Transverse colon (tissue), 4 donors: Measurements from ENCODE around the gene PLBD2. TPM values are rescaled to one million over a fixed set of nuclear protein-coding genes. Genes with fewer than 3 reads are reported as not detected.

ENCODE experiments used
- DNase-seq: peaks from one replicate; pipeline ENCODE4 v3.0.0-alpha.2; 2019
- H3K27ac ChIP-seq, 4 donors: fragments of 200-600 bp; sonication (generic); 2 replicates each; pipeline ENCODE4 v1.5.1; 2016 to 2018; ENCODE audit warnings: inconsistent platforms in 4 of 4
- H3K27me3 ChIP-seq: fragments of 200-600 bp; sonication (generic); 2 replicates; pipeline ENCODE4 v1.5.1; 2017; ENCODE audit warnings: inconsistent platforms
- H3K36me3 ChIP-seq, 4 donors: fragments of 200-600 bp; sonication (generic); 2 replicates each; pipeline ENCODE4 v1.5.1; 2017 to 2019; ENCODE audit warnings: inconsistent platforms in 4 of 4
- H3K4me1 ChIP-seq, 4 donors: fragments of 200-600 bp; sonication (generic); 2 replicates each; pipeline ENCODE4 v1.5.1; 2017 to 2020; ENCODE audit warnings: inconsistent platforms in 4 of 4
- H3K4me3 ChIP-seq, 4 donors: fragments of 200-600 bp; sonication (generic); 1 replicate in 1 of 4; 2 replicates in 3 of 4; pipeline versions ENCODE4 v1.5.1 to v1.6.1; 2017 to 2019; ENCODE audit warnings: inconsistent platforms in 4 of 4
- H3K9me3 ChIP-seq, 2 donors: fragments of 200-600 bp; sonication (generic); 2 replicates each; pipeline ENCODE4 v1.5.1; 2017 to 2019; ENCODE audit warnings: inconsistent platforms in 2 of 2
- EP300 ChIP-seq: sonication (generic); formaldehyde crosslinking; IDR thresholded peaks from one replicate; pipeline ENCODE4 v1.6.1; 2017; ENCODE audit warnings: antibody characterized with exemption, low read depth
- POLR2A ChIP-seq: fragments of 450-650 bp; IDR thresholded peaks from one replicate; pipeline ENCODE4 v1.6.1; 2016; ENCODE audit warnings: antibody characterized with exemption, mild to moderate bottlenecking, moderate library complexity
- POLR2AphosphoS5 ChIP-seq, 3 donors: sonication (generic); formaldehyde crosslinking; IDR thresholded peaks; one replicate each; pipeline ENCODE4 v1.6.1; 2016; ENCODE audit warnings: antibody characterized with exemption in 3 of 3
- WGBS, 2 donors: methylation state at CpG; one replicate each; pipeline ENCODE4 v1.1.5; 2018; ENCODE audit warnings: low coverage in 1 of 2; 5-methylcytosine and 5-hydroxymethylcytosine counted together
- in situ Hi-C, 4 donors: fragments of 200-750 bp; cut with MboI; loops; one replicate each; pipeline versions ENCODE4 v1.15.0 to v1.15.1; 2017; ENCODE audit warnings: low sequenced_read_pairs in 3 of 4, low pct_ligation_motif_present in 1 of 4, low pct_unique_long_range_greater_than_20kb in 1 of 4
- intact Hi-C: fragments of 100-400 bp; cut with DNase I; formaldehyde crosslinking; loops from one replicate; pipeline ENCODE4 v1.15.1; 2023; ENCODE audit warnings: low total_unique reads
- total RNA-seq, 4 donors: library from RNA; depleted of rRNA; stranded (reverse); fragments of >200 nt; gene quantifications; one replicate each; pipeline ENCODE4 v1.1.0, GENCODE V29; 2016
- TF ChIP-seq, protein P1 (sequence below), 5 experiments: fragments of 200-600 bp in 3 of 5; fragments of 450-650 bp in 2 of 5; sonication (generic) in 3 of 5; IDR thresholded peaks; 1 replicate in 2 of 5; 2 replicates in 3 of 5; pipeline ENCODE4 v1.5.1; 2016 to 2017; ENCODE audit warnings: antibody characterized with exemption in 5 of 5, inconsistent platforms in 3 of 5, mild to moderate bottlenecking in 2 of 5, moderate library complexity in 1 of 5

The PLBD2 gene
- total RNA-seq, 4 donors from 2014 or later: 12.3 to 27.5 (median 19.0) TPM

DNA sequence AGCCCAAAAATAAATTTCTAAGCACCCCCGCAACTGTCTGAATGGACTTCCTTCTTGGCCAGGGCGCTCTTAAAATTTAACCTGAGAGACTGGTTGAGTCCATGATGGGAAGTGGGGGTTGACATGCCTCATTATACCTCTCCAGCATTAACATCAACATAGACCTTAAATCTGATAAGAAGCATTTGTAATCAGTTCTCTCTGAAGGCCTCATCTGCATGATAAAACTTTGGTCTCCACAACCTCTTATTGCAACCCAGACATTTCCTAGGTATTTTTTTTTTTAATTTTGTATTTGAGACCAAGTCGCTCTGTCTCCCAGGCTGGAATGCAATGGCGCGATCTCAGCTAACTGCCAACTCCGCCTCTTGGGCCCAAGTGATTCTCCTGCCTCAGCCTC is 13.1 kb upstream of the PLBD2 start:
- no peak for DNase-seq
- H3K9me3 ChIP-seq: no peaks in the 10 kb centered on the region
- in situ Hi-C loops: loop anchor here in 1 of 4 donors (25.0 kb wide), 1 partner anchor 158 kb away; the partner anchor contains the start of genes DDX54 and RITA1
- H3K27me3 ChIP-seq: no peaks in the 10 kb centered on the region
- TF ChIP-seq EP300 (no peak), POLR2A (no peak), POLR2AphosphoS5 (IDR thresholded peaks at IDR 0.05) (no peak)
- TF ChIP-seq, protein P1, sequence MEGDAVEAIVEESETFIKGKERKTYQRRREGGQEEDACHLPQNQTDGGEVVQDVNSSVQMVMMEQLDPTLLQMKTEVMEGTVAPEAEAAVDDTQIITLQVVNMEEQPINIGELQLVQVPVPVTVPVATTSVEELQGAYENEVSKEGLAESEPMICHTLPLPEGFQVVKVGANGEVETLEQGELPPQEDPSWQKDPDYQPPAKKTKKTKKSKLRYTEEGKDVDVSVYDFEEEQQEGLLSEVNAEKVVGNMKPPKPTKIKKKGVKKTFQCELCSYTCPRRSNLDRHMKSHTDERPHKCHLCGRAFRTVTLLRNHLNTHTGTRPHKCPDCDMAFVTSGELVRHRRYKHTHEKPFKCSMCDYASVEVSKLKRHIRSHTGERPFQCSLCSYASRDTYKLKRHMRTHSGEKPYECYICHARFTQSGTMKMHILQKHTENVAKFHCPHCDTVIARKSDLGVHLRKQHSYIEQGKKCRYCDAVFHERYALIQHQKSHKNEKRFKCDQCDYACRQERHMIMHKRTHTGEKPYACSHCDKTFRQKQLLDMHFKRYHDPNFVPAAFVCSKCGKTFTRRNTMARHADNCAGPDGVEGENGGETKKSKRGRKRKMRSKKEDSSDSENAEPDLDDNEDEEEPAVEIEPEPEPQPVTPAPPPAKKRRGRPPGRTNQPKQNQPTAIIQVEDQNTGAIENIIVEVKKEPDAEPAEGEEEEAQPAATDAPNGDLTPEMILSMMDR (IDR thresholded peaks at IDR 0.05): no peak
- WGBS, 2 donors: 94 to 100% methylated on average over 3 to 6 of the region's 6 CpGs
- intact Hi-C loops: no loop called here
- no peaks in the 10 kb centered on the region for H3K36me3 ChIP-seq
- H3K4me1 ChIP-seq: no peaks in the 10 kb centered on the region
- no peak overlapping the region for H3K4me3 ChIP-seq
- H3K27ac ChIP-seq: no peak overlapping the region

DNA sequence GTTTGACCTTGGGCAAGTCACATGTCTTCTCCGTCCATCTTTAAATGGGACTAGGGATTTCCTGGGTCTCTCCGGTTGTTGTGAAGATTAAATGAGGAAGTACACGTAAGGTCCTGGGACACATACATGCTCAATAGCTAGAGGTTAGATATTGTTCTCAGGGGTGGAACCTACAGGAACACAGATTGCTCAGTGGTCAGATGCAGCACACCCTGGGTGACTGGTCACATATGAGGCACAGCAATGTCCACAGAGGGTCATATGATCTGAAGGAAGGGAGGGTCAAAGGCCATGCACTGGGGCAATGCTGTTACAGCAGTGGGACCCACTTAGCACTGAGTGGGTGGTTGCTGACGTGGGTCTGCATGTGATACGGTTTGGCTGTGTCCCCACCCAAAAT is 12.0 kb upstream of the PLBD2 start:
- intact Hi-C loops: no loop called here
- Histone ChIP-seq H3K27me3 (no peaks in the 10 kb centered on the region), H3K4me1 (no peaks in the 10 kb centered on the region), H3K4me3 (no peak overlapping the region), H3K36me3 (no peaks in the 10 kb centered on the region), H3K9me3 (no peaks in the 10 kb centered on the region), H3K27ac (no peak overlapping the region)
- WGBS, 2 donors: 80 to 88% methylated on average over 5 of the region's 5 CpGs
- DNase-seq: no peak
- in situ Hi-C loops: loop anchor here in 1 of 4 donors (25.0 kb wide), 1 partner anchor 159 kb away; the partner anchor contains the start of genes DDX54 and RITA1
- no peak for TF ChIP-seq EP300
- TF ChIP-seq POLR2AphosphoS5 (IDR thresholded peaks at IDR 0.05): no peak
- TF ChIP-seq, protein P1 (IDR thresholded peaks at IDR 0.05): no peak
- TF ChIP-seq POLR2A: no peak

DNA sequence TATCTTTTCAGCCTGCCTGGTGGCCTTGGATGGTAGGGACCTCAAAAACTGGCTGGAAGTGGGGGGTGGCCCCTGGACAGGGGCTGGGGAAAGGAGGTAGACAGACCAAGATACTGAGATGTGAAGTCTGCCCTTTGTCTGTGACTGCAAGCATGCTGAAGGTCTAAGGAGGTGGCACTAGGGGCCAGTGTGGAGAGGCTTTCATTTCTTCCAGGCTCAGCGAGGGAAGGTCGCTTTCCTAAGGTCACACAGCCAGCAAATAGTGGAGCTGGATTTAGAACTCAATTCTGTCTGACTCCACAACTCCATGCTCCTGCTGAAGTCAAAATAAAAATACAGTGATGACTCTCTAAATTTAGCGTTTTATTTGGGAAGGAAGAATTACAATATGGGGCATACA is 11.3 kb upstream of the PLBD2 start:
- Histone ChIP-seq H3K36me3 (no peaks in the 10 kb centered on the region), H3K27me3 (no peaks in the 10 kb centered on the region), H3K27ac (no peak overlapping the region), H3K9me3 (no peaks in the 10 kb centered on the region), H3K4me1 (no peaks in the 10 kb centered on the region), H3K4me3 (no peak overlapping the region)
- no peak for DNase-seq
- TF ChIP-seq POLR2A: no peak
- TF ChIP-seq POLR2AphosphoS5 (IDR thresholded peaks at IDR 0.05): no peak
- TF ChIP-seq, protein P1 (IDR thresholded peaks at IDR 0.05): no peak
- no peak for TF ChIP-seq EP300
- 90 to 93% methylated on average over 2 to 3 of the region's 3 CpGs for WGBS, 2 donors
- intact Hi-C loops (no loop called here), in situ Hi-C loops (loop anchor here in 1 of 4 donors (25.0 kb wide), 1 partner anchor 160 kb away; the partner anchor contains the start of genes DDX54 and RITA1)

DNA sequence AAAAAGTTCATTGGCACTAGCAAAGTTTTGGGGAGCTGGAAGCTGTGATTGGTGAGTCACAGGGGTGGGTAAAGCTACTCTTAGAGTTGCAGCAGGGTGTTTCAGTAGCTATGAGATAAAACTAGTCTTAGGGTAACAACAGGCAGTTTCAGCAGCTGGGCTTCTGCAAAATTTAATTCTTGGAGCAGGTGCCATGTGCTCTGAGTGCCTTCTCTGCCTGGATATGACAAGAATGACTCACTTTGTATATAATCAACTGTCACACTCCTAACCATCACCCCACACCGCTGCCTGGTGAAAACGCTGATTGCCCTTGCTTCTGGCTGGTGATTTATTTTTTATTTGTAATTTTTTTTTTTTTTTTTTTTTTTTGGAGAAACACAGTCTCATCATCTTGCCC is 10.5 kb upstream of the PLBD2 start:
- Histone ChIP-seq H3K4me1 (no peaks in the 10 kb centered on the region), H3K27me3 (no peaks in the 10 kb centered on the region), H3K9me3 (no peaks in the 10 kb centered on the region), H3K4me3 (no peak overlapping the region), H3K27ac (no peak overlapping the region), H3K36me3 (no peaks in the 10 kb centered on the region)
- DNase-seq: no peak
- 47 to 51% methylated on average over 2 of the region's 2 CpGs for WGBS, 2 donors
- intact Hi-C loops: no loop called here
- in situ Hi-C loops: loop anchor here in 1 of 4 donors (25.0 kb wide), 1 partner anchor 161 kb away; the partner anchor contains the start of genes DDX54 and RITA1
- TF ChIP-seq POLR2A (no peak), POLR2AphosphoS5 (IDR thresholded peaks at IDR 0.05) (no peak), EP300 (no peak)
- TF ChIP-seq, protein P1 (IDR thresholded peaks at IDR 0.05): no peak
